Stimulated activated CD8-positive, alpha-beta memory T cell treated with anti-CD3 and anti-CD28 coated beads, Interleukin-15, amount 100 ng/mL, for 48 hours (primary cell): ENCODE data around the gene RIT2.
"Not testable (repeated sequence)": the region's sequence is repeated elsewhere in the genome, so short reads cannot be mapped to it uniquely, and the experiment has no call there.

Experiments
- DNase-seq, 2 donors: peaks; one replicate each; pipeline ENCODE4 v3.0.0-alpha.2; 2020; ENCODE audit warnings: low read depth in 2 of 2

RIT2 gene

DNA sequence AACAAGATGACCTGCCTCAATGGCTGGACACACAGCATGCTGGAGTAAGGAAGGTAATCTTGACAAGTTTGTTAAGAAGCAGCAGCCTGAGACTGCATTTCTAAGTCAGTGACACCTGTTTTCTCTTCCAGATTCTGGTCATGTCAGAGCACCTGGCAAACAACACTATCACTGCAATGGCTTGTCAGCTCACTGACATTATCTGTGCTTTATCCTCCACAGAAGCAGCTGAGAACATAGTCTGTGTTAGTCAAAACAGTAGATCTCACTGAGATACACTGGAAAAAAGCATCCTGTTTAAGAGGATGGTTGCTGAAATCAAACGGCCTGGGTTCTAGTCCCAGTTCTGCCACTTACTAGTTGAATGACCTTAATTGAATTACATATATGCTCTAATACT lies 355.2 kb downstream of the RIT2 start:
- no peak for DNase-seq

DNA sequence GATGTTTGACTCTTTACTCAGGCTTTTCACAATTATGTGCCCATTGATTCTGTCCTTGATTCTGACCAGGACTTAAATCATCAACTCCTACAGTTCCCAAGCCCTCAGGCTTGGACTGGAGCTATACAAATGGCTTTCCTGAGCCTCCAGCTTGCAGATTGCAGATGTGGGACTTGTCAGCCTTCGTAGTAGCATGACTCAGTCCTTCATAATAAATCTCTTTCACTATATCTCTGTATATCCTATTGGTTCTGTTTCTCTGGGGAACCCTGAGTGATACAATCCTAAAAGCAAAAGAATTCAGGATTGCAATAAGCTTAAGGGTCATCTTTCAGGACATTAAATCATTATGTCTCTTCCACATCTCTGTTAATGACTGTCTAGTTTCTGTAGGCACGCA lies 356.6 kb downstream of the RIT2 start:
- no peak for DNase-seq

GRCh38 chr18:42756214-42756613 lies 359.3 kb downstream of the RIT2 start:
- no peak for DNase-seq

DNA sequence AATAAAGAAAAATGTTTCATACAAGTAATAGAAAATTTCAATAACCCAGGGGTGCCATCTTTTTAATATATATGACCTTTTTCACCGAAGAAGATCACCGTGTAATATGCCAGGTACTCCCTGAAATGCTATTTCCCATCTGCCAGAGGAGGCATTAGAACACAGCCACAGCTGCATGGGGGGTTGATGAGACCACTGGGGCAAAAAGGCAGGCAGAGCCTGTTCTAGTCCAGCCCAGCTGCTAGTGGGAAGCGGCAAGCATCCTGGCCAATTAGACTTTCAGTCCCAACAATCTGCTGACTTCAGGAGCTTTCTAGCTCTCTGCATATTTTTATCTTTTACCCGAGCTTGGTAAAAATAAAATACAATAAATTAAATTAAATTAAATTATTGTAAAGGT lies 362.6 kb downstream of the RIT2 start:
- DNase-seq: no peak

GRCh38 chr18:42746794-42747193 lies 368.7 kb downstream of the RIT2 start:
- DNase-seq: no peak

- DNase-seq: no peak
Observed at GRCh38 chr18:42745931-42746330, 369.6 kb downstream of the RIT2 start.

GRCh38 chr18:42745171-42745570 lies 370.3 kb downstream of the RIT2 start:
- DNase-seq: no peak

GRCh38 chr18:42743373-42744138 lies 371.9 kb downstream of the RIT2 start:
- no peak for DNase-seq

DNA sequence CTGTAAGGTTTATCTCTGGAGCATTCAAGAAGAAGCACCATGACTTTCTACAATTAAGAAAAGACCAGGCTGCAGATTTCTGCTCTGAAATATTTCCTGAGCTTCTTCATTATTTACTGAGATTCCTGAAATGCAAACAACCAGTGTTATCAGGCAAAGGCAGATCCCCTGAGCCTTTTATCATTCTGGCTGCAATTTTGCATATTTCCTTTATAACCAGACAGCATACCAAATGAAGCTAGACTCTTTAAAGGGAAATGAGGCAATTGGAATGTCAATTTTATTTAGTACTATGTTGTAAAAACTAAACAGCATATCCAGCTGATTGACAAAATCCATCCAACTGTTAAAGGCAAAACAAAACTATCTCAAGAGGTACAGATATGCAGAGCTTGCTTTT lies 372.5 kb downstream of the RIT2 start:
- no peak for DNase-seq

- no peak for DNase-seq
Observed at GRCh38 chr18:42742474-42742873, 373.0 kb downstream of the RIT2 start.

DNA sequence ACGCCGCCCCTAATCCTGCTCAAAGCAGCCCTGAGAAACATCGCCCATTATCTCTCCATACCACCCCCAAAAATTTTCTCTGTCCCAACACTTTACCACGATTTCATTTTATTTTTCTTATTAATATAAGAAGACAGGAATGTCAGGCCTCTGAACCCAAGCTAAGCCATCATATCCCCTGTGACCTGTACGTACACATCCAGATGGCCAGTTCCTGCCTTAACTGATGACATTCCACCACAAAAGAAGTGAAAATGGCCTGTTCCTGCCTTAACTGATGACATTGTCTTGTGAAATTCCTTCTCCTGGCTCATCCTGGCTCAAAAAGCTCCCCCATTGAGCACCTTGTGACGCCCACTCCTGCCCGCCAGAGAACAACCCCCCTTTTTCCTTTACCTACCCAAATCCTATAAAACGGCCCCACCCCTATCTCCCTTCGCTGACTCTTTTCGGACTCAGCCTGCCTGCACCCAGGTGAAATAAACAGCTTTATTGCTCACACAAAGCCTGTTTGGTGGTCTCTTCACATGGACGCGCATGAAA lies 373.6 kb downstream of the RIT2 start:
- not testable (repeated sequence) for DNase-seq

GRCh38 chr18:42741299-42741698 lies 374.2 kb downstream of the RIT2 start:
- not testable (repeated sequence) for DNase-seq

GRCh38 chr18:42736074-42736473 lies 379.4 kb downstream of the RIT2 start:
- DNase-seq: no peak

DNA sequence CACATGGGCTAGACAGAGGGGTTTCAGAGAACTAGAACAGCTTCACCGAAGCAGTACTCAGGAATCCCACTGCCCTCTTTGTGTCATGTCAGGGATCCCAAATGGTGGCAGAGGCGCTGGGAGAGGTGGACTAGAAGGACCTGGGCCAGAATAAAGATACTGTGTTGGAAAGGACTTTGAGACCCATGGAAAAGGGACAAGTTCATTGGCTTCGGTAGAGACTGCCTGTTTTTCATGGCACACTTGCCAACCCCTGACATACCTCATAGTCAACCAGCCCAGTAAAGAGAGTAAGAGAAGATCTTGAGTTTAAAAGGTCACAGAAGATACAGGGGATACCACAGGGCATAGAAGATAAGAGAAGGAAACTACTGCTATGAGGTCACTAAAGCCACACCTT lies 381.0 kb downstream of the RIT2 start:
- DNase-seq: no peak

- DNase-seq: no peak
Observed at GRCh38 chr18:42730272-42730671, 385.2 kb downstream of the RIT2 start.

DNA sequence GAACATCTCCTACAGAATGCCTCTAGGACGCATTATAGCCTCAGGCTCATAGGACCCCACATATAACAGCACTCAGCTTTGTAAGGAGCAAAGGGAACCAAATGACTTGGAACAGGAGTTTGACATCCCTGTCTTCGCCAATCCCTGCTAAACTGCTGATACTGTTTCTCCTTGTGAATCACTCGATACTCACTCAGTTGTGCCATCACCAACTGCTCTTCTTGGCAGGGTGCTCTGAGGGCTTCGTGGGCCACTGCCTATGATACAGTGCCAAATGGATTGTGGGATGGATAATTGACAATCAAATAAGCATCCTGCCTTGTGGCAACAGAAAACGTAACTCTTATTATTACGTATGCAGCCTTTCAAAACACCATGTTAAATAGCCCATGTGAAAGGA lies 396.3 kb downstream of the RIT2 start:
- no peak for DNase-seq

DNA sequence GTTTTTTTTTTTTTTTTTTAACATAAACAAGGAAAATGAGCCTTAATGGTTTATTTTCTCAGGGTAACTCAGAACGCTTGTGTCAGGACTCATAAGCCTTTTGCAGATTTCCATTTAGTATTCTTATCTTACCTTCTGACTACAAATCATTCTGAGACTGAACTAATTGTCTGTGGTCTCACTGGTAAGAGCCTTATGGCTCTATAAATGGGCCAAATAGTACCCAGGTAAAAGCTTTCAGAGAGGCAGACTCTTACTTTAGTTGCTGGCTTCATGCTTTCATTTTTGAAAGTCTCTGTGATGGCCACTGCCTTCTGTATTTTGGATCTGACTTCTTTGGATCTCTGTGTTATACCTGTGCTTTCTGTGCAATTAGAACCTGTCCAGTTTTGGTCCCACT lies 403.4 kb downstream of the RIT2 start:
- no peak for DNase-seq

GRCh38 chr18:42707080-42707479 lies 408.4 kb downstream of the RIT2 start:
- DNase-seq: no peak

DNA sequence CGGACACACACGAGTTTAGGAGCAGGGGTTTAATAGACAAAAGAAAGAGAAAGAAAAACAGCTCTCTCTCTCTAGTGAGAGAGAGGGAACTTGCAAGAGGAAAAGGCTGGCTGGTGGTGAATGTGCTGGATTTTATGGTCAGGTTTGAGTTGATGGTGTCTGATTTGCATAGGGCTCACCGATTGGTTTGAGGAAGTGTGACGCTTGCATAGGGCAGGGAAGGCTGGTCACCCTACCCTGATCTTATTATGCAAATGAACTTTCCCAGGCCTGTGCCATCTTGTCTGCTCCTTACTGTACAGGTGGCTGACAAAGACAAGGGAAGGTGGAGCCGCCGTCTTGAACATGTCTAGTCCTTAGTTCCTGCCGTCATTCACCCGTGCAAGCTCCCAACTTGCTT lies 408.9 kb downstream of the RIT2 start:
- no peak for DNase-seq

DNA sequence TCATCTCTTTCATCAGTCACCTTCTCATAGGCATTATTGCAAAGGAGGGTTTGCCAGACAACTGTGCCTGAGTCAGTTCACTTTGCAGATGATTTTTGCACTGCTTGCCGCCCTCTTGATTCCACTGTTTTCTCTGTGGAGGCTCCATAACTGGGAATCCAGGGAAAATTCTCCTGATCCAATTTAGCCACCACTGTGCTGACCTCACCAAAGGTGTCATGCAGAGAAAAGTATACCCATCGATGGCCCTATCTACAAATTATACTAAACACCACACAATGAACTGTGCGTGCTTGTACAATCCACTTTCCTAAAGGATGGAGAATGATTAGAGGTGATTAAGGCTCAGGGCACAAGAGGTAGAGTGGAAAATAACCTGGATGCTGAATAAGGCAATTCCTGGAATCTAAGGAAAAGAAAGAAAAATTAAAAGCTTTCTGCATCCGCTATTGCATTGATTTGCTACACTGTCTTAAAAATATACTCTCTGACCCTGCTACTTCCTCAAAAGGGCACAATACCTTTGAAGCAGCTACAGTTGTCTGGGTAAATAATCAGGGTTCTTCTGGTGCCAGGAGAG lies 409.4 kb downstream of the RIT2 start:
- no peak for DNase-seq
